ENCODE data around the gene LPO.

The LPO gene

GRCh38 chr17:58210922-58211321, 27.5 kb upstream of the LPO start:
- no peak for TF ChIP-seq CTCF (IDR thresholded peaks at IDR 0.05; ENCODE audit: low read depth, low read length)

GRCh38 chr17:58215685-58216084, 22.7 kb upstream of the LPO start:
- no peak for TF ChIP-seq CTCF (IDR thresholded peaks at IDR 0.05; ENCODE audit: low read depth, low read length)
- DNase-seq (ENCODE audit: extremely low read depth, low read depth): no peak

More at GRCh38 chr17:58210922-58211321, 27.5 kb upstream of the LPO start:
- DNase-seq (ENCODE audit: extremely low read depth, low read depth): no peak

- TF ChIP-seq CTCF (IDR thresholded peaks at IDR 0.05; ENCODE audit: low read depth, low read length): no peak
- DNase-seq (ENCODE audit: extremely low read depth, low read depth): no peak
Observed at GRCh38 chr17:58217766-58218165, 20.6 kb upstream of the LPO start.

- peak; percentile 68 for DNase-seq (ENCODE audit: extremely low read depth, low read depth)
- TF ChIP-seq CTCF (IDR thresholded peaks at IDR 0.05; ENCODE audit: low read depth, low read length): peak; percentile 54
Observed at GRCh38 chr17:58219007-58219788, 19.2 kb upstream of the LPO start, which contains the start of gene MKS1. MKS1 (minus strand) TSS chr17:58219255; CDS start chr17:58219230, 25 bp downstream.

- TF ChIP-seq CTCF (IDR thresholded peaks at IDR 0.05; ENCODE audit: low read depth, low read length): no peak
- DNase-seq (ENCODE audit: extremely low read depth, low read depth): no peak
Observed at GRCh38 chr17:58219789-58220183, 18.6 kb upstream of the LPO start.

GRCh38 chr17:58224315-58224714, 14.1 kb upstream of the LPO start:
- no peak for TF ChIP-seq CTCF (IDR thresholded peaks at IDR 0.05; ENCODE audit: low read depth, low read length)
- no peak for DNase-seq (ENCODE audit: extremely low read depth, low read depth)

- no peak for DNase-seq (ENCODE audit: extremely low read depth, low read depth)
- TF ChIP-seq CTCF (IDR thresholded peaks at IDR 0.05; ENCODE audit: low read depth, low read length): no peak
Observed at GRCh38 chr17:58227733-58228132, 10.7 kb upstream of the LPO start.

All from AG09319 (cell line).